GM20431 (cell line): Measurements from ENCODE around the gene CCDC136.

Experiments
- in situ Hi-C: fragments of 300-500 bp; cut with MseI, MboI; formaldehyde crosslinking; loops from one replicate; pipeline ENCODE4 v1.15.0; 2020; ENCODE audit warnings: low sequenced_read_pairs; ENCODE audit not compliant: unreplicated experiment

The CCDC136 gene

GRCh38 chr7:128858380-128859231 lies 66.8 kb downstream of the CCDC136 start:
- in situ Hi-C loops = no loop called here

GRCh38 chr7:128859232-128860157 lies 67.7 kb downstream of the CCDC136 start:
- in situ Hi-C loops = no loop called here

- in situ Hi-C loops = no loop called here
Measured at GRCh38 chr7:128860158-128861073, 68.6 kb downstream of the CCDC136 start.

- in situ Hi-C loops = no loop called here
Measured at GRCh38 chr7:128861957-128862570, 70.3 kb downstream of the CCDC136 start.

DNA sequence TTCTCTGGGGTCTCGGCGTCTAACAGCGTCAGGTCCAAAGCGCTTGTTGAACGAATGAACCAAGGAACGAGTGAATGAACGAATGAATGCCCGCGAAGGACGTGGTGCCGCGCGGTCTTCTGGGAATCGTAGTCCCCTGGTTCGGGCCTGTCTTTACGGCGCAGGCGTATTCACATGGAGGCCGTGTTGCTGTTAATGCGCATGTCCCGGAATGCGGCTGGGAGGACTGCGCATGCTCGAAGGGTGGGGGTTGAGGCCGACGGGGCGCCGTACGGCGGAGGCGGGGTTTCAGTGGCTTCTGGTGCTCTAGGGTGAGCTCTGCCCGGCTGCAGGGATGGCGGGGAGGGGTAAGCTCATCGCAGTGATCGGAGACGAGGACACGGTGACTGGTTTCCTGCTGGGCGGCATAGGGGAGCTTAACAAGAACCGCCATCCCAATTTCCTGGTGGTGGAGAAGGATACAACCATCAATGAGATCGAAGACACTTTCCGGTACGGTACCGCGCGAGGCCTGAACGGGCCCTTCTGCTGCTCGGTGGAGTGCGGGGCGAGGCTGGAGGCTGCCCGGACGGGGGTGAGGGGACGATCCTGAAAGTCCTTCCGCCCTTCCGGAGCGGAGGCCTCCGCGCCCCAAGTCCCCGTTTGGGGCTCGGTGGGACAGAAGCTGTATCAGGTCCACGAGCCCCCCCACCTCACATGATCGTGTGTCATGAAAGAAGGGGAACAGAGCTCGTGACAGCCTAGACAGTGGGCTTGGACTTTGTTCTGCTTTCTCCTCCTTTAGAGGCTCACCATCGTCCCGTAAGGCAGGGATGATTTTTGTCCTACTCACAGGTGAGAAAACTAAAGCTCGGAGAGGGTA lies 71.0 kb downstream of the CCDC136 start, which contains the start of gene ATP6V1F:
ATP6V1F (plus strand) TSS at position 286 of the 862 bp plus-strand sequence; CDS start at position 335, 49 bp downstream.
- in situ Hi-C loops = no loop called here

GRCh38 chr7:128863433-128863989 lies 71.7 kb downstream of the CCDC136 start:
- in situ Hi-C loops = no loop called here

- in situ Hi-C loops = no loop called here
Measured at GRCh38 chr7:128865303-128865702, 73.5 kb downstream of the CCDC136 start.

DNA sequence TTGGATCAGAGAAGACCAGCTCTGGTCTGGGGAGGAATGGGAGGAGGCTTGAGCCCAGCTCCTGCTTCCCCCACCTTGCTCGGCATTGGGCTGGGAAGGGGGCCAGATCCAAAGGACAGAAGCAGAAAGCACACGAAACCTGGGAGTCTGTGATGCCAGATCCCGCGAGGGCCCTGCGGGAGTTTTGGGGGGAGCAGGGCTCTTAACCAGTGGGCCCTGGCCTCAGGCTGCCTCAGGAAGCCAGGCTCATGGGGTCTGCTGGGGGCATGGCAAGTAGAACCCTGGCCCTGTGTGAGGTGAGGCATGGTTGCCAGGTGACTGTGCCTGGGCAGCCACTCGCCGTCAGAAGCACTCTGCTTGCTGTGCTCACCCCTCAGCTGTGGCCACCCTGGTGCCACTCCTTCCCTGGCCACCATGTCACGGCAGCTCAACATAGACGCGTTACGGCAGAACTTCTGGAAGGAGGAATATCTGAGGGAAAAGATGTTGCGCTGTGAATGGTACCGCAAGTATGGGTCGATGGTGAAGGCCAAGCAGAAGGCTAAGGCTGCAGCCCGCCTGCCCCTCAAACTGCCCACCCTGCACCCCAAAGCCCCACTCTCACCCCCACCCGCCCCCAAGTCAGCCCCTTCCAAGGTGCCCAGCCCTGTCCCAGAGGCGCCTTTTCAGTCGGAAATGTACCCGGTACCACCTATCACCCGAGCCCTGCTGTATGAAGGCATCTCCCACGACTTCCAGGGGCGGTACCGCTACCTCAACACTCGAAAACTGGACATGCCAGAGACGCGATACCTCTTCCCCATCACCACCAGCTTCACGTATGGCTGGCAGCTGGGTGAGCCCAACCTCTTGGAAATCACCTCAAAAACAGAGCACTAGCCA lies 74.5 kb downstream of the CCDC136 start:
- in situ Hi-C loops = no loop called here

GRCh38 chr7:128867241-128867640 lies 75.5 kb downstream of the CCDC136 start:
- in situ Hi-C loops = no loop called here

DNA sequence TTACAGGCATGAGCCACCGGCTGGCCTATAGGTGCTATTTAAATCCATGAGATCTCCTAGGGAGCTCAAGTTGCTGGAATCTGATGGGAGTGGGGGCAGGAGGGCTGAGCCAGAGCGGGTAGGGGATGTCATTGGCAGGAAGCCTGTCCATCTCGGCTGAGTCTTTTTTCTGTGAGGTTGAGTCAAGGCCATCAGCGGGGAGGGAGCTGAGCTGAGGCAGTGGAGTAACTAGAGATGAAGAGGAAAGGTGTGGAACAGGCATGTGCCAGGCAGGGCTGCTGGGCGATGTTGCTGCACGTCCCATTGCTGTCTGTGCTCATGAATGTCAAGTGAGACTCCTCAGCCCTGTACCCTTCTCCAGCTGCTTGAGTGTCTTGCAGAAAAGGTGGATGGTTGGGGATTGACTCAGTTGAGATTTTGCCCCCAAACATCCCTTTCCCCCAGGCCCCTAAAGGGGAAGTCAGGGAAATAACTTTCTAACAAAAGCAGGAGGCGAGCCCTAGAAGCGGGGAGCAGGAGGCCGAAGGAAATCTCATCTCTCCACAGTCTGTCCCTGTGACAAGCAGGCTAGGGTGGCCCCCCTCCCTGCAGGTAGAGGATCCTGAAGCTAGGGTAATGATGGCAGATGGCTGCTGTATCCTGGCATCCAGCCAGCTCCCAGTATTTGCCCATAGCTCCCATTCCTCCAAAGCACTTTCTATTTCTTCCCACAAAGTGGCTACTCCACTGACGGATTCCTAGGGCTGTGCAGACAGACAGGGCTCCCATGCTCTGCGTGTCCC lies 76.3 kb downstream of the CCDC136 start:
- in situ Hi-C loops = no loop called here

DNA sequence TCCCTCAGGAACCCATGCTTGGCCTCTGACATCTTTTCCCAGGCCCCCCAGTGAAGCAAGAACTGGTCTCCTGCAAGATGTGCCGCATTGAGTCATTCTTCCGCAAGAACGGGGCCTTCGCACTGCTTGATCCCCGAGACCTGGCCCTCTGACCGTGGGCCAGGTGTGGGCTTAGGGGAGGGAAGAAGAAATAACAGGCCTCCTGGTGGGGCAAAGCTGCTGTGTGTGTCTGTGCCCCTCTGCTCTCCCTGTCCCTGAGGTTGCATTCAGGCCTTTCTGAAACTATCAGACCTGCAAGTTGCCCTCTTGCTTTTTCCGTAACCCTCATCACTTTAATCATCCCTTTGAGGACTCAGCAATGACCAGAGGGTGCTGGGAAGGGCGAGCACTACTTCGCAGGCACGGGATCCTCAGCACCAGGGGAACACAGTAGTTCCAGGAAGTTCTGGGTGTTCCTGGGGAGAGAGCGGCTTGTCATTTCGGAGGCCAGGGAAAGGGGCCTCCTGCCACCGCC lies 76.9 kb downstream of the CCDC136 start:
- in situ Hi-C loops = no loop called here

DNA sequence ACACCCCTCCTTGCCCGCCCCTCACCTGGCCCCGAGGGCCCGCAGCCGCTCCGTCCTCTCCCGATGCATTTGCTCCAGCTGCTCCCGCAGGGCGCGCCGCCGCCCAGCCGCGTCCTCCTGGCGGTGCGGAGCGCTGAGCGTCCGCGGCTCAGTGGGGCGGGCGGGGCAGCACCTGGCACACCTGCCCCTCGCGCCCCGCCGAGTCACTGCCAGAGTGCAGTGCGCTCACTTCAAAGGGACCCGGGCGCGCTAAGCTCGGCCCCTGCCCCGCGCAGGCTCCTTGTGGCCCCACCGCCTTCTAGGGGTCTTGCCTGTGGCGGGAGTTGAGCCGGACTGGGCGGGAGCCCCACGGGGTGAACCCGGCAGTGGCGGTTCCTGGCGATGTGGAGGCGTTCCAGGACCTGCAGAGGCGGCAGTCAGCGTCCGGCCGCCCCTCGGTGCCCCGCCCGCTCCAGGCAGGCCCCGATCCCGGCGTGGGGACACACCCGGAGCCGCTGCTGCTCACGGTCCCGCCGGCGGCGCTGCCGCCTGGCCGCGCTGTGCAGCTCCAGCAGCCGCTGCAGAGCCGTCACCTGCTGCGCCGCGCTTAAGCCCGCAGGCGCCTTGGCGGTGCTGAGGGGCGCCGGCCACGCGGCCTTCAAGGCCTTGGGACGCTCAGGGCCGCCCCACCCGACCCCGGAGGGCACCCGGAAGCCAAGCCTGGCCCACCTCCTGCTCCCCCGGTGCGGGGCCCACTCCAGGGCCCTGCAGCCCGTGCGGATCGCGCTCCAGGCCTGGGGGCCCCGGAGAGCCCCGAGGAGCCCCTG lies 77.6 kb downstream of the CCDC136 start:
- in situ Hi-C loops = no loop called here

- in situ Hi-C loops = no loop called here
Measured at GRCh38 chr7:128869944-128870285, 78.1 kb downstream of the CCDC136 start.

- in situ Hi-C loops = no loop called here
Measured at GRCh38 chr7:128871050-128871449, 79.3 kb downstream of the CCDC136 start.
